HG02884 (cell line): Measurements from ENCODE around the gene RBSN.

ENCODE experiments used
- ATAC-seq: cut with Tn5 transposase; IDR thresholded peaks from one replicate; pipeline ENCODE4 v1.9.1; 2021; ENCODE audit warnings: mild to moderate bottlenecking, moderate library complexity; ENCODE audit not compliant: unreplicated experiment

RBSN gene

GRCh38 chr3:15063656-15064286 lies 35.2 kb downstream of the RBSN start:
- no peak for ATAC-seq

- ATAC-seq, result no peak
Observed at GRCh38 chr3:15063238-15063637, 35.7 kb downstream of the RBSN start.

GRCh38 chr3:15060029-15060428 lies 38.9 kb downstream of the RBSN start:
- ATAC-seq, result no peak

- ATAC-seq, result no peak
Observed at GRCh38 chr3:15056676-15057404, 42.1 kb downstream of the RBSN start.

GRCh38 chr3:15055019-15055557 lies 43.9 kb downstream of the RBSN start:
- peak; percentile 44 for ATAC-seq

- no peak for ATAC-seq
Observed at GRCh38 chr3:15053541-15053940, 45.4 kb downstream of the RBSN start.

- ATAC-seq, result no peak
Observed at GRCh38 chr3:15052335-15053242, 46.4 kb downstream of the RBSN start.

- peak; percentile 51 for ATAC-seq
Observed at GRCh38 chr3:15051531-15051930, 47.4 kb downstream of the RBSN start.

GRCh38 chr3:15050405-15051092 lies 48.4 kb downstream of the RBSN start:
- ATAC-seq, result peak; percentile 65

- no peak for ATAC-seq
Observed at GRCh38 chr3:15049584-15049983, 49.4 kb downstream of the RBSN start.

GRCh38 chr3:15045667-15046066 lies 53.3 kb downstream of the RBSN start:
- no peak for ATAC-seq

GRCh38 chr3:15044326-15044725 lies 54.6 kb downstream of the RBSN start:
- no peak for ATAC-seq

- ATAC-seq, result no peak
Observed at GRCh38 chr3:15043408-15044171, 55.4 kb downstream of the RBSN start.

GRCh38 chr3:15042936-15043335 lies 56.0 kb downstream of the RBSN start:
- ATAC-seq, result no peak

- no peak for ATAC-seq
Observed at GRCh38 chr3:15041950-15042349, 57.0 kb downstream of the RBSN start.

GRCh38 chr3:15040844-15041243 lies 58.1 kb downstream of the RBSN start:
- ATAC-seq, result no peak

GRCh38 chr3:15038306-15038705 lies 60.6 kb downstream of the RBSN start:
- no peak for ATAC-seq

GRCh38 chr3:15033103-15033502 lies 65.8 kb downstream of the RBSN start:
- no peak for ATAC-seq

GRCh38 chr3:15032650-15033049 lies 66.3 kb downstream of the RBSN start:
- ATAC-seq, result no peak

- ATAC-seq, result no peak
Observed at GRCh38 chr3:15029625-15030024, 69.3 kb downstream of the RBSN start.
